CD4-positive, alpha-beta T cell treated with Interleukin-15 for 4 hours (primary cell): ENCODE data around the gene MICAL2.

Source experiments
- DNase-seq: peaks from one replicate; pipeline ENCODE4 v3.0.0-alpha.2; 2020; ENCODE audit warnings: low spot score

Gene MICAL2

DNA sequence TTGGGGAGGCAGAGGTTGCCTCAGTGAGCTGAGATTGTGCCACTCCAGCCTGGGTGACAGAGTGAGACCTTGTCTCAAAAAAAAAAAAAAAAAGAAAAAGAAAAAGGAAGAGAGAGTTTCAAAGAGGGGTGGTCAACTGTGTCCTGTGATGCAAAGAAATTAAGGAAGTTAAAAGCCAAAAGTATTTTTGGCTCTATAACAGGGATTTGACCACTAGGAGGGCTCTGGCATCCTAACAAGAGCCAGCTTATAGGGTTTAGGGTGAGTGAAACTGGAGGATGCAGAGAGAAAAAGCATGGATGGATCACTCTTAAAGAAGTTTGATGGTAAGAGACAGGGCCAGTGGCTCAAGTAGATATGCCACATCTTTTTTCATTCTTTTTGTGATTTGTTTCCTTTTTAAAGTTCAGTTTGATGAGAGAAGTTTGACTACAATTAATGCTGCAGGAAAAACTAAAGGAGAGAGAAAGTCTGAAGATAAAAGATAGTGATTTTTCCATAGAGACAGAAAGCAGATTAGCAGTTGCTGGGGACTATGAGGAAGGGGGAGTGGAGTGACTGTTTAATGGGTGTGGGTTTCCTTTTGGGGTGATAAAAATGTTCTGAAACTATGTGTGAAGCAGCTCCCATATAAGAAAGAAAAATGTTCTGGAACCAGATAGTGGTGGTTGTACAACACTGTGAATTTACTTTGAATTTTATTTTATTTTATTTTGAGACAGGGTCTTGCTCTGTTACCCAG, 11.1 kb upstream of the MICAL2 start:
- DNase-seq, result no peak

DNA sequence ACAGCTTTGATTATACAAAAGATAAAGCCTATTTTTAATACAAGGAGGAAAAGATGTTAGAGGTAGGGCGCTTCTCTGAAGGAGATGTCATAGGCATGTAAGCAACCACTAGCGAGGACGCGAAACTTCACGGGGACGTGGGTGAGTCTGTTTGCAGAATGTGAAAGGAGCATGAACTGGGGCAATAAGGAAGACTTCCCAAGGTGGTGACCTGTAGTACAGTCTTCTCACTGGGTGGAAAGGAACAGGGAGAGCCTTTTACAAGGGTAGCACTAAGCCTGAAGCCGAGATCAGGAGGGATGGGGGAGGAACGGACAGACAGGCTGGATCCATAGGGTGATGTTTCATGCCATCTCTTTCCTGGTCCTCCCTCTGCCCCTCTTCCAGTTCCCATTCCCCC, 10.0 kb upstream of the MICAL2 start:
- DNase-seq, result no peak

DNA sequence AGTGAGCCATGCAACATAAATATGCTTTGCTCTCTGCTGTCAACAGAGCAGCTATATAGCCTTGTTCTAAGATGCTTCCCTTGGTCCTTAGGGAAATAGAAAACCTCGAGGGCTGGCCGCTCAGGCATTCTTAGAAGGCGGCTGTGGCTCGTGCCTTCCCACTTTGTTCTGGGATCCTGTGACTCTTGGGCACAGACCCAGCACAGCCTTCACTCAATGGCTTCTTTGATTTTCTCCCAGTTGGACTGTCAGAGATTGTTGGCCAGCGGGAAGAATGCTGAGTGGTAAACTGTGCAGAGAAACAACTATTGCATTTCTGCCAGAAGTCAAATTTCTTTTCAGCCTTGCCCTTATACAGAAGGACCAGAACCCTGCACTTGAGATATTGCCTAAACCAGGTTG, 9.5 kb upstream of the MICAL2 start:
- DNase-seq, result no peak

DNA sequence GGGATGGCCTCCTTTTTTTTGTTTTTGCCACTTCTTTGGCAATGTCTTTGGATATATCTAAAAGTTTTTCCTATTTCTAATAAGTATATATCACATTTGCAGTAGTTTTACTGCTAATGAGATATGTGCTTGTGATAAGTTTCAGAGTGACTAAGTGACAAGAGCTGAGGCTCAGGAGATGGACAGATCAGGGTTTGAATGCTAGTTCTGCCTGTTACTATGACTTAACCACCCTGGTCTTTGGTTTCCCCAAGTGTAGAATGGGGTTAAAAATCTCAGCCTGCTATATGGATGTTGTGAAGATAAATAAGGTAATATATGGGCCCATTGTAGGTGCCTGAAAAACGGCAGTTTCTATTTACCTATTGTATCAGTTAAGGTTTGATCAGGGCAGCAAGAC, 9.1 kb upstream of the MICAL2 start:
- DNase-seq, result no peak

DNA sequence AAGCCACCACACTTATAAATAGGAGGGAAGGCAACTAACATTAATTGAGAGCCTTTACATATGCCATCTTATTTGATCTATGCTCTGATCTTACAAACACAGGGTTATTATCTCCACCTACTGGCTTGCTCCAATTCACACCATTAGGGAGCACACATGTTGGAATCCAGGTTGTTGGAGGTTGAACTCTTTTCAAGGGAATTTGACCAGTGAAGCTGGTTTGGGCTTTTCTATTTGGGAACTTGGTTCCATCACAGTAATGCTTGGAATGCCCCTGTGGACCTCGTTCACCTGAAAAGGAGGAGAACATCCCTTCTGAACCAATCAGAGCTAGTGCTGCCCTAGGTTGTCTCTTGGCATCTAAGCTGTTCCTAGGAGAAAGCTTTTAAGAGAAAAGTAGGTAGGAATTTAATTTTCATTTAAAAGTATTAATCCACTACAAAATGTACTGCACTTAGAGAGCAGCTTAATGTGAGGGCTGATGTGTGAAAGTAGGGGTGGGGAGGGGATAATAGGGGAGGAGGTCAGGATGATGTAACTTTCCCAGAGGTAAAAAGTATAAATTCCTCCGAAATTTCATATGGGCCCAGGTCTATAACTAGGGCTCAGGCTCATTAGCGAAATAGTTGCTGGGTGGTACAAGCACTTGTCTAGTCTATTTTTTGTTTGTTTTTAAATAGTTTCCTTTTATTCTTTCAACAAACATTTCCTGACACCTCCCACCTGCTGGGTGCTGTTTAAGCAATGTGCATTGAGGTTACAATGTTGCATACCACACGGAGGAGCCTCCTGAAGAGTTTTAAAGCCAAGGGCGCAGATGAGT, 7.6 kb upstream of the MICAL2 start:
- DNase-seq, result no peak

DNA sequence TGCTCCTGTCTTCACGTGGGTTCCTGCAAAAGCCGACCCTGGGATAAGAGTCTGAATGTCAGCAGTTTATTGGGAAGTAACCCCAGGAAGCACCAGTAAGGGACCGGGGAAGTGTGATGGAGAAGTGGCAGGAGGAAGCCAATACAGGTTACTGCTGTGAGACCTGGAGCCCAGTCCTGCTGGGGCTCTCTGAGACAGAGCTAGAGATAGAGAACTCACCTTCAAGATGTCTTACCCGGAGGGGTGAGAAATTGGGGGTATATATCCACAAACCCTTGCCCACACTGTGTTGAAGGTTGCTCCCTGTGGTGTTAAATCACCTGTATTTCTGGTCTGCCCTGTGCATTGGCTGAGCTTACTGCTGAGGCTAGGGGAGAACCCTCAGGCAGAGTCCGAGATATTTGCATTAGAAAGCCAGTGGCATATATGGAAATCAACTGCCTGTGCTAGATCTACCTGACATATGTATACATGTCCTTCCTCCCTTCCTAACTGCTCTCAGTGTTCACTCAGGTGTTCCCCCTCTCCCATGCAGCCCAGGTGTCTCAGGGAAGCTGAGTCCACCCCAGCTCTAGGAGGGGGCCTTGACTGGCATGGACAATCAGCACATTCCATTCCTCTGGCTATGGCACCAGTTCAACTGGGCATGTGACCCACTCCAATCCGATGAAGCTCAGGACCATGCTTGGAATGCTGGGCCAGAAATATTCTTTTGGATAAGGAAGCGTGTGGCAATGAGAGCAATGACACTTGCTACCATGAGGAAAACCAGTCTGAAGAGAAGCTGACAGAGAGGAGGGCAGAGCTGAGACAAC, 6.8 kb upstream of the MICAL2 start:
- no peak for DNase-seq

DNA sequence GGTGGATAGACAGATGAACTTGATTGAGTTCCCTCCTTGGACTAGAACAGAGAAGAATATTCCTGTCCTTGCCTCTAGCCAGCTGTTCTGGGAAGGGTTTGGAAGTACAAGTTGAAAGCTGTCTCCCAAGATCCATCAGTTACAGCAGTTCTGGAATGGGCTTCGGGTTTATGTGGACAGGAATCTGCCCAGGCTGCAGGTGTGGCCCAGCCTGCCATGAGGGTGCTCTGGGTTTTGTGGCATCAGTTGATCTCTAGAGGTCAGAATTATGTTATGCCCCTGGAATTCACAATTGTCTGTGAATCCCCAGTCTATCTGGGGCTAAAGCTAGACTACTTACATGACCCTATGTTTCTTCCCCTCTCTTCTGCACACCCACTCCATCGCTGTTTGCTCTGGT, 4.9 kb upstream of the MICAL2 start:
- no peak for DNase-seq

DNA sequence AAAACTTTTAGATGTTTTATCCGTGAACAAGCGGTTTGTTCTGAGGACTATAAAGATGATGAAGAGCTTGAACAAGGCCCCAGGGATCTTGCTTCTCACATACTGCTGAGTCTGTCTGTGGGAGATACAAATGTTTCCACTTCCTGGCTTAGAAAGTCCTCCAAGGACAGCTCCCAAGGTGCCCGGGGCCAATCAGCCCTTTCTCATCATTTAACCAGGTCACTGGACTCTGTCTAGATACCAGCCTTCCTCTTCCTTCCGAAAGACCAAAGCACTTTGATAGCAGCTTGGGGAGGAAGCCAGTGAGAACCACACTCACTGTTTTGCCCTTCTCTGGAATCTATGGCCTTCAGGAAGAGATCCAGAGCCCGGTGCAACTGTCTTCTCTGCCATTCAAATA, 4.3 kb upstream of the MICAL2 start:
- no peak for DNase-seq

DNA sequence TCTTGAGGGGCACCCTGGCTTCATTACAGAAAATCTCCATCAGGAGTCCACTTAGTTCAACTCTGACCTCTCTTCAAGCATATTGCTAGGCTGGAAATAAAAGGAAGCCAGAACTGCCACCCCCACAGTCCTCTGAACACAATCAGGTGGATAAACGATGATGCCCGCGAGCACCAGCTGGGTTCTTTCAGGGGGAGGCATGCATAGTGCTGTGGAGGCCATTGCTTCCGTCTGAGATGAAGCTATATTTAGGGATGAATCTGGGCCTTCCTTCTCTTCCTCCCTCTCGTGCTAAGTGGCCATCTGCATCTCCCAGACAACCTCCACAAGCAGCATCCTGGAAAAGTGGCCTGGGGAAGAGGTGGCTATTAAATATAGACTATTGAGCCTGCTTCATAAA, 3.9 kb upstream of the MICAL2 start:
- no peak for DNase-seq

DNA sequence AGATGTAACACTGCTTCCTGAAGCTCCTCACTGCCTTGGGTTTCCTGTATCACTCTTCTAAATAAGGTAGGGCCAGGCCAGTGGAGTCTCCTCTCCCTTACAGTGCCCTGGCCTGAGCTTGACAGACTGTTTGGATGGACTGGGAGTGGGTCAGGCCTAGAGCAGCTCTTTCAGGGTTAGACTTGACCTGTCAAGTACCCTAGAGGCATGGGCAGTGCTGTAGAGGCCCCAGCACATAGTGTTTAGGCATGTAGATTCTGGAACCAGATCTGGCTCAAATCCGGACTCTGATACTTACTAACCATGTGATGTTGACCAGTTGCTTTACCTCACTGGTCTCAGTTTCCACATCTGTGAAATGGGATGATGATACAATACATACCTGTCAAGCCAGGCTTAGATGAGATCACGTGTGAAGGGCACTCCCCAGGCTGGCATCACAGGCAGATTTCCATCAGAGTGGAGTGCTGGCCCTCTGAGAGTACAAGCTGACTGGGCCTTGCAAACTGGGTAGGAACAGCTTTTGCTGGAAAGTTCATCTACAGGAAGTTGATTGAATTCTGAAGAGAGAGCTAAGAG, 1.4 kb upstream of the MICAL2 start:
- DNase-seq, result no peak

DNA sequence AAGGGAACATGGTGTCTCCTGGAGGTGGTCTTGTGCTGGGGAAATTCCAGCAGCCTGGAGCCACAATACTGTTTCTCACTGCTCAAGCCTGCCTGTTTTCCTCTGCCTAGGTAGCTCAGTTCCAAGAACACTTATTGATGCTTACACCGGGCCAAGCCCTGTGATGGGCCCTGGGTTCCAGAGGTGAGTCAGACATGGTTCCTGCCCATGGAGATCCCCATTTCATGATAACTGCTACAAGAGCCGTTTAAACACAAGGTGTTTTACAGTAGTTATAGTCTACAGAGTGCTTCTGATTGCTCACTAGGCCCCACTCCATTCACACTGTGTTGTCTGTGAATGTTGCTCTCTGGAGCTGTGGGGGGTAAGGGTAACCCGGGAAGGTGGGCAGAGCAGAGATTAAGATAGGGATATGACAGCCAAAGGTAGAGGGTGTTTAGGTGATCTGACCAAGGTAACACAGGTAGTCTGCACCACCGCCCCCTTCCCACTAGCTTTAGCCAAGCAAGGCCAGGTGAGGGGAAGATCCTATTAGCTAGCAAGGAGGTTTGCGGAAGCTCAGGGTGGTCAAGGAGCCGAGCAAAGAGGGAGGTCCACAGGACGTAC, 696 bp upstream of the MICAL2 start:
- DNase-seq, result peak; percentile 60

DNA sequence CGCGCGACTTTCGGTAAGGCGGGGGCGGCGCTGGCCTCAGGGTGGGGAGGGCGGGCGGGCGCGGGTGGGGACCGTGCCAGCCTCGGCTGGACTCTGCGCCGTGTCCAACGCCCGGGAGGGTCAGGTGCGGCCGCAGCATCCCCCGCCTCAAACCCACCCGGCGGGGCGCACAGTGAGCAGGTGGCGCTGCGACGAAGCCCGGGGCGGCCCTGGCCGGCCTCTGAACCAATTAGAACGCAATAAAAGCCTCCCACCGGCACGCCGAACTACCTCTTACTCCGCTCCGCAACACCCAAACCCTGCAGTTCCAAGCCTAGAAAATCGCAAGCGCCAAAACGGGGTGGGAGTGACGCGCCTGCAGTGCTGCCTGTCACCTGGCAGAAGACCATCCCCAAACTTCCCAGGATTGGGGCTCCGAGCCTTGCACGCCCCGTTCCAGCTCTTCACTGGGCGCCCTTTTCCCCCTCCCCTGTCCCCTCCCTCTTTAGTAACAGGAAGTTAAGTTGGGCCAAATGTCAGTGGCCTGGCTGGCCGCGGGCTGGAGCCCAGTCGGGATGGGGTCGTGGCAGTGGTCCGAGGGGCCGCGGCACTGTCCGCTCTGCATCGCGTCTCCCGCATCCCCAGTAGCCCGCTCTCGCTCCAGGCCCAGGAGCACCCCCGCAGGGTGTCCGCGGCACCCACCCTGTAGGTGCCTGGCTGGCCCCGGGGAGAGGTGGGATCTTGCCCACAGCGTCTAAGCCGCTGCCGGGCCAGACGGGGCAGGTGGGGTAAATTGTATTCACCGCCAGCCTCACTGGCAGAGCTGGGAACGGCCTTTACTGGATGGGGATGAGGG, 541 bp downstream of the MICAL2 start:
- peak; percentile 11 for DNase-seq

DNA sequence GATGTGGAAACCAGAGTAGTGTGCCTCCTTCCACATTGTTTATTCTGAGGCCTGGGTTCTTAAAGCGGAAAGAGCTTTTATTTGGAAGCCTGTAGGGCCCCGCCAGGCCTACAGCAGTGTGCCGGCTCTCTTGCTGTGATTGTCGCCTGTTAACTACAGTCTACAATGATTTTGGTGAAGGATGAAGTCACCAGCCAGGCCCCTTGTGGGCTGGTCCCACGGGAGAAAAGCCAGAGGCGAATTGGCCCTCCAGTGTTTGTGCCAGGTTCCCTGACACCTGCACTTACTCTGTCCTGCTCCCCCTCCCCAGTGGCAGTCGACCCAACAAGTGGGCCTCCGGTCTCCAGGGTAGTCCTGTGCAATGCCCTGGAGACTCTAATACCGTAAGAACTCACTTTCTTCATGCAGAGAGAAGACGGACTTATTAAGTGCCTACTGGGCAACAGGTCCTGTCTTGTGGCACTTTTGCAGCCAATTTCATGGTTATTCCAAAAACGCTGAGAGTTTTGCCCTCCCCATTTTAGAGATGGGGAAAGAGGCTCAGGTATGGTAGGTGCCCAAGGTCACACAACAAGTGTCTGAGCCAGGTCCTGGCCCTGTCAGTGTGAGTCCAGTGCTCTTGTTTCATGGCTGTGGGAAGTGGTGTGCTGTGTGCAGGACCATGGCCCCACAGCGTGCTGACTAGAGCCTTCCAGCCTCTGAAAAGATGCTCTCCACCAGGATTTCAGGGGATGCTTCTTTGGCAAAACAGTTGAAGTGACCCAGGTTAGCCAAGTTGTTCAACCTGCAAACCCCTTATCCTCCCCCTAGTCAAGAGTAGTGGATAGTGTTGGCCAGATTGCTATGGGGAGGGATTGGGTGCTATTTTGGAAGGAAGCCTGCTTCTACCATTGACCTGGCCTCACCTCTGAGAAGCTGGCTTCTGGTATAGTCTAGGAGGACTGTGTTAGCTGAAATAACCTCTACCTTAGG, 1.4 kb downstream of the MICAL2 start:
- no peak for DNase-seq

DNA sequence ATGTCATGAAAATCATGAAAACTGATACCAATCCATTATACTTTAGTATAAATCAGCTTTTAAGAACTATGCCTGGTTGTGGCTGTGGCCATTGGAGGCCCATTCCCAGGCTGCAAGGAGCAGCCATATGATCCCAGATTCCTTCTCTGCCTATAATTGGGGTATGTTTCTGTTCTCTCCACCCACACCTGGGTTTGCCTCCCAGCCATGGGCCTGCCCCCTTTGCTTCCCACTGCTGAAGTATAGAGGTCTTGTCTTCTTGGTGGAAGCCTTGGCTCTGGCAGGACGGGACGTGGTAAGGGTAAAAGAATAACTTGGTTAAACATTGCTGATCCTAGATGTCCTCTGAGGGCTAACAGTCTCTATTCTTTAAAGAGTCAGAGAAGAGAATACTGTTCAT, 2.4 kb downstream of the MICAL2 start:
- no peak for DNase-seq

DNA sequence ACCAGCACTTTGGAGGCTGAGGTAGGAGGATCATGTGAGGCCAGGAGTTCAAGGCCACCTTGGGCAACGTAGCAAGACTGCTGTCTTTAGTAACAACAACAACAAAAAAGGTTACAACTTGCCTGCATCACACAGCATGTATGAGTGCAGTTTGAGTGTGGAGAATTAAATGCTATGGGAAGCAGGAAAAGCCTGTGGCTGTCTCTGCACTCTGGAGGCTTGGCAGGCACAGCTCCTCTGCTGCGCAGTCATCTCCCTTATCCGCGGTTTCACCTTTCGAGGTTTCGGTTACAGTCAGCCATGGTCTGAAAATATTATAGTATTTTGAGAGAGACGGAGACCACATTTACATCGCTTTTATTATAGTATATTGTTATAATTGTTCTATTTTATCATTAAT, 2.9 kb downstream of the MICAL2 start:
- no peak for DNase-seq

DNA sequence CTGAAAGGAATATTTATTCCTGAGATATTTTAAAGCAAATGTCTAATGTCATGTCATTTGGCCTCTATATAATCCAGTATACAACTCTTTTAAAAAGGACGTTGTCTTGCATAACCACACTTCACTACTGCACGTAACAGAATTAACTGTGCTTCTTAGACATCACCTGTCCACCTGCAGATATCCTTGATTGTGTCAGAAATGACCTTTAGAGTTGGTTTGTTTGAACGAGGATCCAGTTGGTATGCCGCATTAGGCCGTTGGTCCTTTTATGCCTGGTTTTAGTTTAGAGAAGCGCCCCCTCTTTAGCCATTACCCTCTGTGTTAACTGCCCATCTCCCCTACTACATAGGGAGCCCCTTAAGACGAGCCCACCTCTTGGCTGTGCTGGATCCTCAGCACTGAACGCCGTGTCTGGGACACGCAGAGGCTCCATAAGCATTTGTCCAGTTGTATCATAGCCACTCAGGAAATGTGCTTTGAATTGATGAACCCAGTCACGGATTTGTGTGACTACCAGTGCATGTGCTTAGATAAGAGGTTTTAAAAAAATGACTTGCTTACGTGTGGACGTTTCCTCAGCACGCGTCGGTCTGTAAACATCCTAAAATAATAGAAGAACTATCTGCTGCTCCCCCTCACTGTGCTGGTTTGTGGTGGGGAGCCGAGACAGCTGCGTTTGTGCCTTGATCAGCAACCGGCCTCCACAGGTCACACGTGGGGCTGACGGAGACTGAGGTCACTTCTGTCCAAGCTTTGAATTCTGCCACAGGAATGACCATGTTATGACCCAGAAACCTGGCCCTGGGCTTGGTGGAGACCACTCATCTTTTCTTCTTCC, 4.0 kb downstream of the MICAL2 start:
- no peak for DNase-seq

DNA sequence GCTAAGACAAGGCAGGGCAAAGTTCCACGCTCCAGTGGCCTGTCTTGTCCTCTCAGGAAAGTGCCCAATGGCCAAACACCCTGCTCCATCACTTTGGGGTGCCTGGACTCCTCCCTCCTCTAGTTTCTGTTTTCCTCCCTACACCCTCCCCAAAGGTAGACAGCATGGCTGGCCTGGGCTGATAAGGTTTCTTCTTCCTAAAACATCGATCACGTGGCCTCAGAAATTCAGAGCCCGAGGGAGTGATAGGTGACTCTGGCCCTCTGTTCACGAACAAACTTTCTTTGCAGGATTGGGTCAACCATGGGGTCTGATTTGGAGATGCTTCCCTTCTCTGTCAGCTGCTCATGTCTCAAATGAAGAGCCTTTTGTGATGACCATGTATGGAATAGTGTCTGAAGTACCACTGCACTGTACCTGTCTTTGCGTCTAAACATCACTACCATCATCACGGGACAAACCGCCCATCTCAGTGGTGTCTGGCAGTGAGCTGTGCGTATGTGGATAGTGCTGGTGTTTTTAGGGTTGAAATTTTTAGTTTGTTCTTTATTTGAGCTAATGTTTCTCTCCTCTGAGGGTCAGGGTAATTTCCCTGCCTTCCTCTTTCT, 6.1 kb downstream of the MICAL2 start:
- no peak for DNase-seq

DNA sequence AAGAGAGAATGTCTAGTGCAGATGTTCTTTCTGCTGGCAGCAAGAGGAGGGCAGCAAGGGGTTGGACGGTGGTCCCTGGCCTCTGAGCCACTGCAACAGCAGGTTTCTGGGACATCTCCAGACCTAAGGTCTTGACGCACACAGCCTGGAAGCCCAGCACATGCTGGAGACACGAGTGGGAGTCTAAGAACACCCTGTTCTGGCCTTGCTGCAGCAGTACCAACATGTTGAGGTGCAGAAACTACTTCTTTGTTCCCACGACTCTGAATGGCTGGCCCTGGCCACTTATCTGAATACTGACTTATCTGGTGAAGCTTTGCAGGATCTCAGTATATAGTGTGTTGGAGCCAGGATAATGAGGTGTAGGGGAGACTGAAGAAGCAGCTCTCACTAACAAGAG, 6.8 kb downstream of the MICAL2 start:
- no peak for DNase-seq

DNA sequence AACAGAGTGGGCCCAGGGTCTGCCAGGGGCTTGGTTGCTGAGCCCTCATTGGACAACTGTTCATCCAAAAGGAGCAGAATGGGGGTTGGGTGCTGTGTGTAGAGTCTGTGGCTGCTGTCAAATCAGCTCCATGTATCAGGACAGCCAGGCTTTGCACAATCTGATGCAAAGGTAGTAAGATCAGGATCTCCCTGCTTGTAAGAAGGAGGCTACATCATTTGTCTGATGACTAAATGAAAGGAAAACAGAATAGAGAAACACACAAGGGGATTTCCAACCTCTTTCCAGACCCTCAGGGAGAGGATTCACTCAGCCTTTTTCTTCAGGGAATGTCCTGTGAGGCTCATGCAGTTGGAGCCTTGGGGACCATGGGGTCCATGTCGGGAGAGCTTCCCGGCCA, 7.2 kb downstream of the MICAL2 start:
- DNase-seq, result no peak
